SK-N-SH (cell line): ENCODE data around the gene HOXA1. TPM values are rescaled to one million over a fixed set of nuclear protein-coding genes. Genes with fewer than 3 reads are reported as not detected.

Experiments
- CTCF ChIA-PET: fragments of 300-600, 350-600 bp; formaldehyde crosslinking; extraction: SDS; loops from one replicate; lab custom pipeline; 2021; lab: Yijun Ruan, JAX
- POLR2A ChIA-PET: fragments of 350-600 bp; sonication (Branson Sonifier 250); formaldehyde crosslinking; extraction: SDS; loops from one replicate; lab custom pipeline; 2020; ENCODE audit warnings: antibody characterized with exemption, inconsistent platforms; lab: Yijun Ruan, JAX
- DNase-seq: peaks from one replicate; pipeline ENCODE4 v3.0.0; 2012
- H2AFZ ChIP-seq: fragments of 200-600 bp; sonication (generic); 2 replicates; pipeline ENCODE4 v1.8.1; 2016; ENCODE audit warnings: antibody characterized with exemption, mild to moderate bottlenecking, low read depth
- H3F3A ChIP-seq: fragments of 200-600 bp; sonication (generic); replicated peaks from 2 replicates; pipeline ENCODE3; 2016; ENCODE audit warnings: antibody characterized with exemption, mild to moderate bottlenecking; ENCODE audit not compliant: insufficient read depth
- H3K27ac ChIP-seq, 2 experiments: fragments of 200-500 bp in 1 of 2; fragments of 200-600 bp in 1 of 2; sonication (Bioruptor generic) in 1 of 2; sonication (generic), shearing (Covaris generic) in 1 of 2; 2 replicates each; pipeline versions ENCODE4 v1.5.1 to v1.6.1; 2014 to 2016; ENCODE audit warnings: low read depth in 2 of 2, inconsistent platforms in 1 of 2, low read length in 1 of 2, mild to moderate bottlenecking in 1 of 2, mixed read lengths in 1 of 2
- H3K27me3 ChIP-seq: fragments of 200-600 bp; sonication (generic), shearing (Covaris generic); 2 replicates; pipeline ENCODE4 v1.6.1; 2016; ENCODE audit warnings: mixed run types; ENCODE audit not compliant: insufficient read depth
- H3K36me3 ChIP-seq, 2 experiments: fragments of 200-500 bp in 1 of 2; fragments of 200-600 bp in 1 of 2; sonication (Bioruptor generic) in 1 of 2; sonication (generic) in 1 of 2; replicated peaks in 1 of 2; 2 replicates each; pipeline versions ENCODE3 to v1.5.1; 2014 to 2016; ENCODE audit warnings: low read length in 1 of 2, mild to moderate bottlenecking in 1 of 2; ENCODE audit not compliant: insufficient read depth in 2 of 2, control insufficient read depth in 1 of 2
- H3K4me1 ChIP-seq, 2 experiments: fragments of 200-500 bp in 1 of 2; fragments of 200-600 bp in 1 of 2; sonication (Bioruptor generic) in 1 of 2; sonication (generic), shearing (Covaris generic) in 1 of 2; 2 replicates each; pipeline versions ENCODE4 v1.5.1 to v1.6.1; 2014 to 2016; ENCODE audit warnings: low read depth in 1 of 2, low read length in 1 of 2, mixed run types in 1 of 2; ENCODE audit not compliant: insufficient read depth in 2 of 2, control insufficient read depth in 1 of 2
- H3K4me2 ChIP-seq: fragments of 200-600 bp; sonication (generic), shearing (Covaris generic); 2 replicates; pipeline ENCODE4 v1.6.1; 2017; ENCODE audit warnings: mixed run types
- H3K4me3 ChIP-seq, 2 experiments: fragments of 200-500 bp in 1 of 2; fragments of 200-600 bp in 1 of 2; sonication (Bioruptor generic) in 1 of 2; sonication (generic), shearing (Covaris generic) in 1 of 2; 2 replicates each; pipeline versions ENCODE4 v1.5.1 to v1.8.1; 2014 to 2016; ENCODE audit warnings: low read depth in 2 of 2, inconsistent platforms in 1 of 2, low read length in 1 of 2, mild to moderate bottlenecking in 1 of 2, mixed read lengths in 1 of 2, moderate library complexity in 1 of 2
- H3K79me2 ChIP-seq: fragments of 200-600 bp; sonication (generic); 2 replicates; pipeline ENCODE4 v1.8.1; 2017; ENCODE audit warnings: mild to moderate bottlenecking; ENCODE audit not compliant: insufficient read depth
- H3K9ac ChIP-seq: fragments of 200-600 bp; sonication (generic); 2 replicates; pipeline ENCODE4 v1.6.1; 2017; ENCODE audit warnings: mixed run types
- H3K9me2 ChIP-seq: fragments of 200-600 bp; sonication (generic); 2 replicates; pipeline ENCODE4 v1.6.1; 2017; ENCODE audit warnings: mixed run types
- H3K9me3 ChIP-seq: fragments of 200-600 bp; sonication (generic); 2 replicates; pipeline ENCODE4 v1.6.1; 2017; ENCODE audit warnings: mixed run types, mild to moderate bottlenecking, moderate library complexity
- H4K20me1 ChIP-seq: fragments of 200-600 bp; sonication (generic); 2 replicates; pipeline ENCODE4 v1.6.1; 2017; ENCODE audit warnings: mild to moderate bottlenecking, mixed run types; ENCODE audit not compliant: insufficient read depth
- ELF1 ChIP-seq: IDR thresholded peaks from 2 replicates; pipeline ENCODE4 v1.4.0; 2012
- EP300 ChIP-seq, 2 experiments: IDR thresholded peaks; 2 replicates each; pipeline versions ENCODE4 v1.4.0 to v1.6.1; 2012; ENCODE audit warnings: borderline replicate concordance in 1 of 2, low read depth in 1 of 2, low read length in 1 of 2
- EZH2phosphoT487 ChIP-seq: fragments of 200-600 bp; sonication (generic); IDR thresholded peaks from 2 replicates; pipeline ENCODE4 v1.6.1; 2017; ENCODE audit warnings: low read depth, mixed run types, mild to moderate bottlenecking, antibody characterized with exemption, moderate library complexity, borderline replicate concordance
- FOXJ3 ChIP-seq: sonication (generic); formaldehyde crosslinking; IDR thresholded peaks from 2 replicates; pipeline ENCODE4 v1.5.1; 2020; ENCODE audit warnings: mild to moderate bottlenecking, missing genetic modification reagents
- FOXM1 ChIP-seq: IDR thresholded peaks from 2 replicates; pipeline ENCODE4 v1.4.0; 2012; ENCODE audit warnings: low read depth, mild to moderate bottlenecking
- GABPA ChIP-seq: IDR thresholded peaks from 2 replicates; pipeline ENCODE4 v1.4.0; 2012; ENCODE audit warnings: low read depth, mild to moderate bottlenecking
- GATA2 ChIP-seq: sonication (generic); formaldehyde crosslinking; IDR thresholded peaks from 2 replicates; pipeline ENCODE4 v1.5.0; 2020; ENCODE audit warnings: mild to moderate bottlenecking, missing genetic modification reagents
- JUND ChIP-seq: IDR thresholded peaks from 2 replicates; pipeline ENCODE4 v1.4.0; 2012
- MXI1 ChIP-seq: IDR thresholded peaks from 2 replicates; pipeline ENCODE4 v1.6.1; 2012; ENCODE audit warnings: mild to moderate bottlenecking, low read depth, low read length, improper control_type of control experiment
- NFIC ChIP-seq: IDR thresholded peaks from 2 replicates; pipeline ENCODE4 v1.4.0; 2012; ENCODE audit warnings: borderline replicate concordance
- RAD21 ChIP-seq: IDR thresholded peaks from 2 replicates; pipeline ENCODE4 v1.6.1; 2012; ENCODE audit warnings: mild to moderate bottlenecking, low read length
- RCOR1 ChIP-seq: fragments of 150-350 bp; IDR thresholded peaks from 2 replicates; pipeline ENCODE4 v1.6.1; 2017; ENCODE audit warnings: antibody characterized with exemption, low read length
- RFX5 ChIP-seq: IDR thresholded peaks from 2 replicates; pipeline ENCODE4 v1.6.1; 2012; ENCODE audit warnings: mild to moderate bottlenecking, improper control_type of control experiment, low read length
- RXRA ChIP-seq: IDR thresholded peaks from 2 replicates; pipeline ENCODE4 v1.4.0; 2012; ENCODE audit warnings: low read depth, mild to moderate bottlenecking, borderline replicate concordance
- SIN3A ChIP-seq: IDR thresholded peaks from 2 replicates; pipeline ENCODE4 v1.6.1; 2012; ENCODE audit warnings: low read depth, mild to moderate bottlenecking, low read length, moderate library complexity, borderline replicate concordance
- SMC3 ChIP-seq: IDR thresholded peaks from 2 replicates; pipeline ENCODE4 v1.6.1; 2012; ENCODE audit warnings: low read depth, low read length, improper control_type of control experiment
- TCF12 ChIP-seq: IDR thresholded peaks from 2 replicates; pipeline ENCODE4 v1.4.0; 2012
- TEAD4 ChIP-seq: IDR thresholded peaks from 2 replicates; pipeline ENCODE4 v1.4.0; 2012; ENCODE audit warnings: mild to moderate bottlenecking, borderline replicate concordance; ENCODE audit not compliant: insufficient read depth
- WGBS: methylation state at CpG from one replicate; pipeline ENCODE4 v1.1.6; 2017; ENCODE audit warnings: low lambda C conversion rate; 5-methylcytosine and 5-hydroxymethylcytosine counted together
- polyA plus RNA-seq, 3 experiments: library from polyadenylated mRNA; depleted of rRNA; stranded (reverse); fragments of >200 nt; gene quantifications; 2 replicates each; pipeline ENCODE4 v1.2.3, GENCODE V29; 2012
- TF ChIP-seq, protein P1 (sequence below): IDR thresholded peaks from 2 replicates; pipeline ENCODE4 v1.4.0; 2012; ENCODE audit warnings: low read depth, borderline replicate concordance
- TF ChIP-seq, protein P2 (sequence below): fragments of 150-350 bp; IDR thresholded peaks from 2 replicates; pipeline ENCODE4 v1.6.1; 2017; ENCODE audit warnings: antibody characterized with exemption, low read length, low read depth, borderline replicate concordance
- TF ChIP-seq, protein P3 (sequence below): IDR thresholded peaks from 2 replicates; pipeline ENCODE4 v1.4.0; 2012; ENCODE audit warnings: low read depth
- TF ChIP-seq, protein P4 (sequence below): fragments of 200-600 bp; sonication (generic); IDR thresholded peaks from 2 replicates; pipeline ENCODE4 v1.6.1; 2017; ENCODE audit warnings: antibody characterized with exemption, mild to moderate bottlenecking, moderate library complexity

The HOXA1 gene
- polyA plus RNA-seq, 1 of the 3 experiments (the other 2 are of a cell fraction): not detected

DNA sequence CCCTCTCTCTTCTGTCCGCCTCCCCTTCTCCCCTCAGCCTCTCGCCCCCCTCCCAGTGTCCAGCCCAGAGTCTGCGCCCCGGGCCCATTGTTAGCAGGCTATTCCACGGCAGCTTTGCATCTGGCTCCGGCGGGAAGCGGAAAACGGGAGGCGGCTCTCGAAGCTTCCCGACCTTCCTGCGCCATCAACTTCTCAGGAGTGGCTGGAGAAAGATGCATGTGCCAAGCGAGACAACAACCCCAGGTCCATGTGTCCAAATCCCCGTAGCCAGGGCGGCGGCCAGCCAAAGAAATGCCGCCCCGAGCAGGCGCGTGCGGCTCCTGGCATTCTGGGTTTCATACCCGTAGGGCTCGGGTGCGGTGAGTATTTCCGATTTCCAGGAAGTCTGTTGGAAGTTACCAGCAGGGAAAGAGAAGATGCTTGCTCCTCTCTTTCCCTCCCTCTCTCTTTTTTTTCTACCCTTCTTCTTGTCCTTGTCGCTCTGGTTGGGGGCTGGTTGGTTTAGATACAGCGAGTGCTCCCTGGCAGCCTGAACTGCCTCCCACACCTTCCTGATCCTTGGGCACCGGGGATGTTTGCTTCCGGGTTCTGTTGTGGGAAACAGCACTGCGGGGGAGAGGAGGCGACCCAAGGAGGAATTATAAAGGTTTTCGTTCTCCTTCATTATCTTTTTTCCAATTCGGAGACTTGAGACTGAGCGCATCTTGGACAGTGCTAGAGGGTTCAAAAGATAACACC is 7.9 kb upstream of the HOXA1 start (continued):
- no peak for TF ChIP-seq NFIC
- TF ChIP-seq, protein P1, sequence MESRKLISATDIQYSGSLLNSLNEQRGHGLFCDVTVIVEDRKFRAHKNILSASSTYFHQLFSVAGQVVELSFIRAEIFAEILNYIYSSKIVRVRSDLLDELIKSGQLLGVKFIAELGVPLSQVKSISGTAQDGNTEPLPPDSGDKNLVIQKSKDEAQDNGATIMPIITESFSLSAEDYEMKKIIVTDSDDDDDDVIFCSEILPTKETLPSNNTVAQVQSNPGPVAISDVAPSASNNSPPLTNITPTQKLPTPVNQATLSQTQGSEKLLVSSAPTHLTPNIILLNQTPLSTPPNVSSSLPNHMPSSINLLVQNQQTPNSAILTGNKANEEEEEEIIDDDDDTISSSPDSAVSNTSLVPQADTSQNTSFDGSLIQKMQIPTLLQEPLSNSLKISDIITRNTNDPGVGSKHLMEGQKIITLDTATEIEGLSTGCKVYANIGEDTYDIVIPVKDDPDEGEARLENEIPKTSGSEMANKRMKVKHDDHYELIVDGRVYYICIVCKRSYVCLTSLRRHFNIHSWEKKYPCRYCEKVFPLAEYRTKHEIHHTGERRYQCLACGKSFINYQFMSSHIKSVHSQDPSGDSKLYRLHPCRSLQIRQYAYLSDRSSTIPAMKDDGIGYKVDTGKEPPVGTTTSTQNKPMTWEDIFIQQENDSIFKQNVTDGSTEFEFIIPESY: no peak
- TF ChIP-seq MXI1: no peak
- no peak for TF ChIP-seq SIN3A
- TF ChIP-seq JUND: no peak
- no peak for TF ChIP-seq FOXJ3
- TF ChIP-seq, protein P2, sequence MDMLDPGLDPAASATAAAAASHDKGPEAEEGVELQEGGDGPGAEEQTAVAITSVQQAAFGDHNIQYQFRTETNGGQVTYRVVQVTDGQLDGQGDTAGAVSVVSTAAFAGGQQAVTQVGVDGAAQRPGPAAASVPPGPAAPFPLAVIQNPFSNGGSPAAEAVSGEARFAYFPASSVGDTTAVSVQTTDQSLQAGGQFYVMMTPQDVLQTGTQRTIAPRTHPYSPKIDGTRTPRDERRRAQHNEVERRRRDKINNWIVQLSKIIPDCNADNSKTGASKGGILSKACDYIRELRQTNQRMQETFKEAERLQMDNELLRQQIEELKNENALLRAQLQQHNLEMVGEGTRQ: no peak
- no peak for TF ChIP-seq GABPA
- no peak for TF ChIP-seq FOXM1

DNA sequence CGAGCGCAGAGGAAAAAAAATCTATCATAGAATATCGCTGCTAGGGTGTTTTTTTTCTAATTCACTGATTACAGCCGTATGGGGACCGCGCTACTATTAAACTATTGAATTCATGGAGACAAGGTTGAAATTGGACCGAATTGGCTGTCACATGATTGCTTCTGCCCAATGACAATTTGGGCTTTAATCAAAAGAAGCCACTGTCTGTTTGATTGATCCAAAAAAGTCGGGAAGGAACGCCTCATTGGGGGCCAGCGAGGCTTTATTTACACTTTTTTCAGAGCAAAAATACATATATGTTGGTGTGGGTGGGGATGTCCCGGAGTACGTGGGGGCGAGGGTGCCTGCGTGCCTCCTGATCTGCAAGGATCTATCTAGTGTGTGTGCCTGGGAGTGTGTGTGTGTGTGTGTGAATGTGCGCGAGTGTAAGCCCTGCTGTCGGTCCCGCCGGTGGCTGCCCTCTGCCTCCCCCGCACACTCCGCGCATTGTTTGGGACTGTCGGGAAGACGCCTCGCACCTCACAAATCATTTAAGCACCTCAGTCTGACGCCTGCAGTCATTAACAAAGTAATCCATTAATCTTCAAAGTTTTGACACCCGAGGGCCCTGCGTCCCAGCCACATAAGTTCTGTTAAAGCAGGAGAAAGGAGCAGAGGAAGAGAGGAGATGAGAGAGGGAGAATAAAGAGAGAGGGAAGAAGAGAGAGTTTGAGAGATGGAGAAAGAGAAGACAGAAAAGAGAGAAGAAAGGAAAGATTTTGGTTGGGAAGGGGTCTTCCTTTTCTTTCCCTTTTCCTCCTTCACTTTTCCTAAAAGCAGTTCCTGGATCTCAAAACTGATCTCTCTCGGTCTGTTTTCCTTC is 7.0 kb upstream of the HOXA1 start, which contains the start of gene HOXA2:
HOXA2 (minus strand) TSS at position 103 of the 862 bp plus-strand sequence. CDS start 183 bp downstream, outside the sequence.
- no peaks in the 10 kb centered on the region for H3K79me2 ChIP-seq
- no peak within 1 kb of the TSS; the same call in 1 of the 2 replicates for H2AFZ ChIP-seq
- no peak for DNase-seq
- ChIA-PET CTCF (no interaction called here), POLR2A (no interaction called here)
- H4K20me1 ChIP-seq: no peaks in the 10 kb centered on the region
- no peaks in the 10 kb centered on the region; a peak in 1 of 4 replicates for H3K4me1 ChIP-seq
- no peak within 1 kb of the TSS for H3K4me3 ChIP-seq
- H3F3A ChIP-seq: no peaks in the 10 kb centered on the region
- 21% methylated on average over 29 of the region's 29 CpGs for WGBS
- no peak within 1 kb of the TSS for H3K27ac ChIP-seq
- peak within 1 kb of the TSS; percentile 65; the same call in 1 of the 2 replicates for H3K4me2 ChIP-seq
- no peak within 1 kb of the TSS for H3K9ac ChIP-seq
- H3K9me2 ChIP-seq: no peaks in the 10 kb centered on the region
- H3K27me3 ChIP-seq: peaks cover 100% of the 10 kb centered on the region
- no peaks in the 10 kb centered on the region for H3K36me3 ChIP-seq
- no peaks in the 10 kb centered on the region for H3K9me3 ChIP-seq
- no peak for TF ChIP-seq RCOR1
- no peak for TF ChIP-seq RFX5
- TF ChIP-seq, protein P1: no peak
- TF ChIP-seq SMC3: no peak
- TF ChIP-seq EZH2phosphoT487: no peak; the same call in 1 of the 2 replicates
- no peak for TF ChIP-seq TCF12
- no peak for TF ChIP-seq RXRA
- no peak for TF ChIP-seq EP300 (IDR thresholded peaks at IDR 0.05; ENCODE audit: borderline replicate concordance in 1 of 2, low read depth in 1 of 2, low read length in 1 of 2)
- TF ChIP-seq FOXJ3: no peak
- TF ChIP-seq, protein P3, sequence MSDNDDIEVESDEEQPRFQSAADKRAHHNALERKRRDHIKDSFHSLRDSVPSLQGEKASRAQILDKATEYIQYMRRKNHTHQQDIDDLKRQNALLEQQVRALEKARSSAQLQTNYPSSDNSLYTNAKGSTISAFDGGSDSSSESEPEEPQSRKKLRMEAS: no peak
- TF ChIP-seq SIN3A: no peak
- TF ChIP-seq TEAD4: no peak
- TF ChIP-seq FOXM1: no peak
- no peak for TF ChIP-seq RAD21
- TF ChIP-seq, protein P4, sequence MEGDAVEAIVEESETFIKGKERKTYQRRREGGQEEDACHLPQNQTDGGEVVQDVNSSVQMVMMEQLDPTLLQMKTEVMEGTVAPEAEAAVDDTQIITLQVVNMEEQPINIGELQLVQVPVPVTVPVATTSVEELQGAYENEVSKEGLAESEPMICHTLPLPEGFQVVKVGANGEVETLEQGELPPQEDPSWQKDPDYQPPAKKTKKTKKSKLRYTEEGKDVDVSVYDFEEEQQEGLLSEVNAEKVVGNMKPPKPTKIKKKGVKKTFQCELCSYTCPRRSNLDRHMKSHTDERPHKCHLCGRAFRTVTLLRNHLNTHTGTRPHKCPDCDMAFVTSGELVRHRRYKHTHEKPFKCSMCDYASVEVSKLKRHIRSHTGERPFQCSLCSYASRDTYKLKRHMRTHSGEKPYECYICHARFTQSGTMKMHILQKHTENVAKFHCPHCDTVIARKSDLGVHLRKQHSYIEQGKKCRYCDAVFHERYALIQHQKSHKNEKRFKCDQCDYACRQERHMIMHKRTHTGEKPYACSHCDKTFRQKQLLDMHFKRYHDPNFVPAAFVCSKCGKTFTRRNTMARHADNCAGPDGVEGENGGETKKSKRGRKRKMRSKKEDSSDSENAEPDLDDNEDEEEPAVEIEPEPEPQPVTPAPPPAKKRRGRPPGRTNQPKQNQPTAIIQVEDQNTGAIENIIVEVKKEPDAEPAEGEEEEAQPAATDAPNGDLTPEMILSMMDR: no peak
- TF ChIP-seq NFIC: no peak
- TF ChIP-seq ELF1: no peak
- TF ChIP-seq GATA2 (CRISPR knock-in tag): no peak
